ENCODE data around the gene IMPA2.

The IMPA2 gene

GRCh38 chr18:12000072-12000659 is 18.9 kb downstream of the IMPA2 start:
- Mint-ChIP-seq H3K27me3 (no peaks in the 10 kb centered on the region), H3K4me1 (peaks cover 14% of the 10 kb centered on the region), H3K9me3 (no peaks in the 10 kb centered on the region), H3K4me3 (no peak overlapping the region), H3K27ac (no peak overlapping the region), H3K36me3 (peaks cover 8% of the 10 kb centered on the region)
- ATAC-seq (ENCODE audit: low read depth) (no peak), DNase-seq (ENCODE audit: low spot score in 2 of 2) (no peak)

- no peak overlapping the region for H3K4me3 Mint-ChIP-seq
- no peak for DNase-seq (ENCODE audit: low spot score in 2 of 2)
- ATAC-seq (ENCODE audit: low read depth): no peak
- H3K27me3 Mint-ChIP-seq: no peaks in the 10 kb centered on the region
- peaks cover 9% of the 10 kb centered on the region for H3K4me1 Mint-ChIP-seq
- no peaks in the 10 kb centered on the region for H3K9me3 Mint-ChIP-seq
- no peak overlapping the region for H3K27ac Mint-ChIP-seq
- peaks cover 8% of the 10 kb centered on the region for H3K36me3 Mint-ChIP-seq
Measured at GRCh38 chr18:12001421-12001820, 20.1 kb downstream of the IMPA2 start.

- Mint-ChIP-seq H3K4me1 (peaks cover 6% of the 10 kb centered on the region), H3K36me3 (peaks cover 15% of the 10 kb centered on the region), H3K4me3 (no peak overlapping the region), H3K9me3 (no peaks in the 10 kb centered on the region), H3K27me3 (no peaks in the 10 kb centered on the region), H3K27ac (no peak overlapping the region)
- DNase-seq (ENCODE audit: low spot score in 2 of 2): no peak
- ATAC-seq (ENCODE audit: low read depth): no peak
Measured at GRCh38 chr18:12003894-12004293, 22.6 kb downstream of the IMPA2 start.

GRCh38 chr18:12005538-12006487 is 24.5 kb downstream of the IMPA2 start:
- Mint-ChIP-seq H3K36me3 (peaks cover 11% of the 10 kb centered on the region), H3K27me3 (no peaks in the 10 kb centered on the region), H3K9me3 (no peaks in the 10 kb centered on the region), H3K4me1 (peaks cover 6% of the 10 kb centered on the region), H3K4me3 (no peak overlapping the region), H3K27ac (no peak overlapping the region)
- DNase-seq (ENCODE audit: low spot score in 2 of 2) (no peak), ATAC-seq (ENCODE audit: low read depth) (no peak)

- no peak for ATAC-seq (ENCODE audit: low read depth)
Measured at GRCh38 chr18:12006488-12006840, 25.2 kb downstream of the IMPA2 start.

GRCh38 chr18:12007063-12007462 is 25.8 kb downstream of the IMPA2 start:
- H3K27me3 Mint-ChIP-seq: no peaks in the 10 kb centered on the region
- H3K9me3 Mint-ChIP-seq: no peaks in the 10 kb centered on the region
- H3K4me1 Mint-ChIP-seq: peaks cover 6% of the 10 kb centered on the region
- H3K4me3 Mint-ChIP-seq: no peak overlapping the region
- H3K36me3 Mint-ChIP-seq: peaks cover 8% of the 10 kb centered on the region
- DNase-seq (ENCODE audit: low spot score in 2 of 2) (no peak), ATAC-seq (ENCODE audit: low read depth) (no peak)
- H3K27ac Mint-ChIP-seq: no peak overlapping the region

More at GRCh38 chr18:12006488-12006840, 25.2 kb downstream of the IMPA2 start:
- Mint-ChIP-seq H3K9me3 (no peaks in the 10 kb centered on the region), H3K4me1 (peaks cover 6% of the 10 kb centered on the region), H3K36me3 (peaks cover 8% of the 10 kb centered on the region), H3K27me3 (no peaks in the 10 kb centered on the region), H3K27ac (no peak overlapping the region), H3K4me3 (no peak overlapping the region)
- DNase-seq (ENCODE audit: low spot score in 2 of 2): no peak

GRCh38 chr18:12008181-12008767 is 27.0 kb downstream of the IMPA2 start:
- no peak for DNase-seq (ENCODE audit: low spot score in 2 of 2)
- Mint-ChIP-seq H3K36me3 (peaks cover 8% of the 10 kb centered on the region), H3K9me3 (no peaks in the 10 kb centered on the region), H3K27ac (no peak overlapping the region), H3K4me3 (no peak overlapping the region), H3K27me3 (no peaks in the 10 kb centered on the region), H3K4me1 (peaks cover 6% of the 10 kb centered on the region)
- ATAC-seq (ENCODE audit: low read depth): no peak

GRCh38 chr18:12008842-12009580 is 27.7 kb downstream of the IMPA2 start:
- H3K36me3 Mint-ChIP-seq: peaks cover 7% of the 10 kb centered on the region
- no peaks in the 10 kb centered on the region for H3K27me3 Mint-ChIP-seq
- no peak for ATAC-seq (ENCODE audit: low read depth)
- no peak overlapping the region for H3K4me3 Mint-ChIP-seq
- peaks cover 6% of the 10 kb centered on the region for H3K4me1 Mint-ChIP-seq
- DNase-seq (ENCODE audit: low spot score in 2 of 2): no peak
- H3K27ac Mint-ChIP-seq: no peak overlapping the region
- no peaks in the 10 kb centered on the region for H3K9me3 Mint-ChIP-seq

GRCh38 chr18:12009581-12010140 is 28.4 kb downstream of the IMPA2 start:
- DNase-seq (ENCODE audit: low spot score in 2 of 2) (no peak), ATAC-seq (ENCODE audit: low read depth) (no peak)
- Mint-ChIP-seq H3K4me1 (peaks cover 6% of the 10 kb centered on the region), H3K4me3 (no peak overlapping the region), H3K27ac (no peak overlapping the region), H3K27me3 (no peaks in the 10 kb centered on the region), H3K36me3 (peaks cover 6% of the 10 kb centered on the region), H3K9me3 (no peaks in the 10 kb centered on the region)

- no peaks in the 10 kb centered on the region for H3K9me3 Mint-ChIP-seq
- no peak for DNase-seq (ENCODE audit: low spot score in 2 of 2)
- peaks cover 4% of the 10 kb centered on the region for H3K4me1 Mint-ChIP-seq
- peaks cover 9% of the 10 kb centered on the region for H3K36me3 Mint-ChIP-seq
- no peak overlapping the region for H3K4me3 Mint-ChIP-seq
- ATAC-seq (ENCODE audit: low read depth): no peak
- no peak overlapping the region for H3K27ac Mint-ChIP-seq
- H3K27me3 Mint-ChIP-seq: no peaks in the 10 kb centered on the region
Measured at GRCh38 chr18:12010187-12010802, 29.0 kb downstream of the IMPA2 start.

- Mint-ChIP-seq H3K4me1 (no peaks in the 10 kb centered on the region), H3K4me3 (no peak overlapping the region), H3K27me3 (no peaks in the 10 kb centered on the region), H3K9me3 (no peaks in the 10 kb centered on the region), H3K36me3 (peaks cover 9% of the 10 kb centered on the region), H3K27ac (no peak overlapping the region)
- DNase-seq (ENCODE audit: low spot score in 2 of 2): no peak
- no peak for ATAC-seq (ENCODE audit: low read depth)
Measured at GRCh38 chr18:12011199-12011956, 30.1 kb downstream of the IMPA2 start.

GRCh38 chr18:12011957-12012549 is 30.7 kb downstream of the IMPA2 start:
- H3K4me3 Mint-ChIP-seq: no peak overlapping the region
- H3K27me3 Mint-ChIP-seq: no peaks in the 10 kb centered on the region
- DNase-seq (ENCODE audit: low spot score in 2 of 2) (no peak), ATAC-seq (ENCODE audit: low read depth) (no peak)
- H3K36me3 Mint-ChIP-seq: peaks cover 12% of the 10 kb centered on the region
- H3K27ac Mint-ChIP-seq: no peak overlapping the region
- no peaks in the 10 kb centered on the region for H3K4me1 Mint-ChIP-seq
- H3K9me3 Mint-ChIP-seq: no peaks in the 10 kb centered on the region
